GM18870 (cell line): ENCODE data around the gene FAM50B.

ENCODE experiments used
- ATAC-seq: cut with Tn5 transposase; IDR thresholded peaks from one replicate; pipeline ENCODE4 v1.9.1; 2021; ENCODE audit warnings: moderate library complexity; ENCODE audit not compliant: unreplicated experiment

FAM50B gene

DNA sequence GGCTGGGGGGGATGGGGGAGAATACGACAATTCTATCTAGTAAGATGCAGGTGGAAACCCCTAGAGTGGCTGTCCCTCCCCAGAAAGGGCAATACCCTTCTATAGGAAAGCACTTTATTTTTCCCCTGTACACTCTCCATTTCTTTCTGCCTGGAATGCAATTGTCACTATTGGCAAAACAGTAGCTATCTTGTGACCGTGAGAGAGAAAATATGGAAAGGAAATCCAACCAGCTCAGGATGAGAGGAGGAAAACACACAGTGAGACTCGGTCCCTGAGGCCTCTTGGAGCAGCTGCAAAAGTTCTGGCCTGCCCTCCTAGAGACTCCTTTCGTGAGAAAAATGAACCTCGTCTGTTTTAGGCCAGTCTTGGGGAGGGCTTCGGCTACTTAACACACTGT is 43.4 kb downstream of the FAM50B start:
- no peak for ATAC-seq

DNA sequence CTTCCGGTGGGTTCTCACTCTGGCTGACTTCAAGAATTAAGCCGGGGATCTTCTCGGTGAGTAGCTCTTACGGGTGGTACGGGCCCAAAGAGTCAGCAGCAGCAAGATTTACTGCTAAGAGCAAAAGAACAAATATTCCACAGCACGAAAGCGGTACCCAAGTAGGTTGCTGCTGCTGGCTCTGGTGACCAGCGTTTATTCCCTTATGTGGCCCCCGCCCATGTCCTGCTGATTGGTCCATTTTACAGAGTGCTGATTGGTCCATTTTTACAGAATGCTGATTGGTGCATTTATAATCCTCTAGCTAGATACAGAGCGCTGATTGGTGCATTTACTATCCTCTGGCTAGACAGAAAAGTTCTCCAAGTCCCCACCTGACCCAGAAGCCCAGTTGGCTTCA is 44.3 kb downstream of the FAM50B start:
- no peak for ATAC-seq

DNA sequence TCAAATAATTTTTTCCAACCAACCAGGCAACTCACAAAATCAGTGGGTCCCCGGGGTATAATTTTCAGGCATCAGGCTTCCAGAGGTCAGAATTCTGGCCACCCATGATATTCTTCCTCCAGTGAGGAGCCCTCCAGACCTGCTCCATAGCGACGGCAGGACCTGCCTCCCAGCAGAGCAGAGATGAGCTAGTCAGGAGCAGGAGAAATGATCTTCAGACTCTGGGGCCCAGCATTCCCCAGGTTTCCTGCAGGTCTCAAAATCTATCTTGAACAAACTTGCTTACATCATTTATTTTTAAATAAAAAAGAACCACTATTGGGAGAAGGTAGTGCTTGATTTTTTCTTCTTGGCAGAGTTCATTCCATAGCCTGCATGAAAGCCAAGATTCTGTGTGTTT is 44.7 kb downstream of the FAM50B start:
- ATAC-seq: no peak

DNA sequence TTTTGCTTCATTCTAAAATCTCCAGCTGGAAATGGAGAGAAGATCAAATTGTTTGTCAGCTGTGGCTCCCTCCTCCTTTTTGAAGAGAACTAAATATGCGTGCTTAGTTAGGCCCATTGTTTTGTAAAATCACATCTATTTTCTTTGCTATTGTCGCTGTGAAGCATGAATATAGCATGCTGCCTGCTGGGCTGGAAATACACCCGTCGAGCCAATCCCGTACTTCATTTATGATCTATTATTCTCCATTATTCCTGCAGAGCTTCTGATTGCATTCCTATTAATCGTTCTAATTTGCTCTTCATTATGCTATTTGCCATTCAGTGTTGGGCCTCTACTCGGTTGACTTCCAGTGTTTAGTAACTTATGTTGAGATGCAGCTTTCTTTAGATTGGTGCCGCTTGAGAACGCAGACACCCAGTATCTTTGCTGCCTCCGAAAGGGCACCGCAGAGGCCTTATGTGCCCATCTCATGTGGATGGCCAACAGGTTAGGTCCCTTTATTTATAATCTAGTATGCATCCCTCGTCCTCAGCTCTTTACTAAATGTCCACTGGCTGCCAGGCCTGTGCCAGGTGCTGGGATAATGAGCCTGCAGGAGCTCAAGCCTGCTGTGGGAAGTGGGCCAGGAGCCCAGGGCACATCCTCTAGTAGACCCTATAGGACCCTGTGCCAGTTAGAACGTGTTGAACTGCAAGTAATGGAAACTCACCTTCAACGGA is 45.6 kb downstream of the FAM50B start:
- ATAC-seq: no peak

DNA sequence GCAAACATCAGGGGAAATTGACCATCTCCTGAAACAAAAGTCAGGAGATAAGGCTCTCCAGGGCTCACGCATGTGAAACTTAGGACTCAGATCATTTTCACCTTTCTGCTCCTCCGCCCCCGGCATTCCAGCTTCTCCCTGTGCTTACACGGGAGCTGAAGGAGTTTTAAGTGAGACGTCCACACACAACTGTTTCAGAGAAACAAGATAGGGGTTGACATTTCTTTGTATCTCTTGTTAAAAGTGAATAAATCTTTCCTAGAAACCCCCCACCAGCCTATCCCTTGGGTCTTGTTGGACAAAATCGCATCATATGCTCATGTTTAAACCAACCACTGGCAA is 46.1 kb downstream of the FAM50B start:
- no peak for ATAC-seq

DNA sequence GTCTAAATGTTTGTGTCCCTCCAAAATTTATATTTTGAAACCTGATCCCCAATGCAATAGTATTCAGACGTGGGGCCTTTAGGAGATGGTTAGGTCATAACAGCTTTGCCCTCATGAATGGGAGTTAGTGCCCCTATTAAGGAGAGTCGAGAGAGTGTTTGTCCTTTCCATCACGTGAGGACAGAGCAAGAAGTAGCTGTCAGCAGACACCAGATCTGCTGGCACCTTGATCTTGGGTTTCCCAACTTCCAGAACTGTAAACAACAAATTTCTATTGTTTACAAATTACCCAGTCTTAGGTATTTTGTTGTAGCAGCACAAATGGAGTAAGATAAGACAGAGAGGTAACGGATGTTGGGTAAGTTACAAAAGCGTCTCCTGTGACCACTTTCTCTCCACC is 46.6 kb downstream of the FAM50B start:
- ATAC-seq: no peak

DNA sequence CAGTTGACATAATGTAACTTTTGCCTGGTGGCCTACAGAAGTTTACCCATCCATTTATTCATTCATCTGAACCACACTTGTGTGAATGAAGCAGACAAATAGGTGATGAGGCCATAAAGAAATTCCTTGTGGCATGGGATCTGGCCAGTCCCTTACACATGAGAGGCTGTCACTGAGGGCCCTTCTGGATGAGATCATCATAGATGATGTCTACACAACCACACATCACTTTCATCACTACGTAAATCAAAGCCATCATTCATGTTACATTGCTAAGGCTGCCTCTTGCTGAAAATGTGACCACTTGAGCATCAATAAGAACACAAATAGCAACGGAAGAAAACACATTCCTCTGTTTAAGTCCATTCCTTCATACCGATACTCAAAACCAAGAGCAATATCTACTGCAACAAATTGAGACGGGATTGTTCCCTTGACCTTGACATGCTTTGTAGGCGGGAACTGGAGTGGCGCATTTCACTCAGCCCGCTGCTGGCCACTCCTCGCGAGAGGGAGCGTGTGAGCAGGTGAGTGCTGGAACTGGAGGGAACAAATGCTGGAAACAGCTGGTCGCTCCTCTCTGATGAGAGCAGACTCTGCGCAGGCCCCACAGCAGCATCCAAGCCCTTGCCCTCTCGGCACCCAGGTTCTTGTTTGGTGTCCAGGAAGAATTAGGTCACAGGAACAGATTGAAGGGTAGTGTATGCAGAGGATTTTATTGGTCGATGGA is 49.3 kb downstream of the FAM50B start:
- ATAC-seq: no peak

DNA sequence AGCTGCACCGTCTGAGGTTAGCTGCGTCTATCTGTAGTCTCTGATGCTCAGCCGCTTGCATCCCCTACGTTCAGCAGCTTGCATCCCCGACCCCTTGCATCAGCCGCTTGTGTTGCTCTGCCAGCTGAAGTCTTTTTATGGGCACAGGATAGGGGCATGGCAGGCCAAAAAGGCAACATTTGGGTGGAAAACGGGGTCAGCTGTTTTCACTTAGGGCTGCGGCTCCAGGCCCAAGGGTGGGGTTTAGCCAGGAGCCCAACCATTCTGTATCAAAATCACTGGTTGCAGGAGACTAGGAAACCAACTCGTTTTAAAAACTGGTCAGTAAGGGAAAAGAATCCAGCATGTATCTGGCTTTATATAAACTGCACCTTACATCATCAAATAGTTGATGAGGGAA is 49.9 kb downstream of the FAM50B start:
- ATAC-seq: no peak

DNA sequence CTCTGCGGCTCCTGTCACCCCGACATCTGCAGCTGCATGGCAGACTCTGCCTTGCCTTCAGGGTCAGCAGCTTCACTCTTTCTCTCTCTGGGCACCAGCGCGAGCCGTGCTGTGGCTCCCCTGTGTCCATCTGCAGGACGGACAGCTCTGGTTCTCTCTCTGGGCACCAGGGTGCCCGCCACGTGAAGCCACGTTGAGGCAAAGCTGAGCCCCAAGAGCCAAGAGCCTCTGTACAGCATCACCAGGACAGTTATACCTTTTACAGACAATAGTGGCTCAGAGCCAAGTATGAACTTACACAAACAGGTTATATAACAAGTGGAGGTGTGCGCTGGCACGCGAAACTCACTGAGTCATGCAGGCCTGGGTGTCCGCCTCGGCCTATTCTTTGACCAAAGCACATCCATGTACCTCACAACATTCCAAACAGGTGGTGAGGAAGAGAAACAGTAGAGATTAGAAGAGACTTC is 50.8 kb downstream of the FAM50B start:
- no peak for ATAC-seq
